ENCODE data around the gene DNAAF5.
"Not testable (repeated sequence)": the region's sequence is repeated elsewhere in the genome, so short reads cannot be mapped to it uniquely, and the experiment has no call there.

DNAAF5 gene

DNA sequence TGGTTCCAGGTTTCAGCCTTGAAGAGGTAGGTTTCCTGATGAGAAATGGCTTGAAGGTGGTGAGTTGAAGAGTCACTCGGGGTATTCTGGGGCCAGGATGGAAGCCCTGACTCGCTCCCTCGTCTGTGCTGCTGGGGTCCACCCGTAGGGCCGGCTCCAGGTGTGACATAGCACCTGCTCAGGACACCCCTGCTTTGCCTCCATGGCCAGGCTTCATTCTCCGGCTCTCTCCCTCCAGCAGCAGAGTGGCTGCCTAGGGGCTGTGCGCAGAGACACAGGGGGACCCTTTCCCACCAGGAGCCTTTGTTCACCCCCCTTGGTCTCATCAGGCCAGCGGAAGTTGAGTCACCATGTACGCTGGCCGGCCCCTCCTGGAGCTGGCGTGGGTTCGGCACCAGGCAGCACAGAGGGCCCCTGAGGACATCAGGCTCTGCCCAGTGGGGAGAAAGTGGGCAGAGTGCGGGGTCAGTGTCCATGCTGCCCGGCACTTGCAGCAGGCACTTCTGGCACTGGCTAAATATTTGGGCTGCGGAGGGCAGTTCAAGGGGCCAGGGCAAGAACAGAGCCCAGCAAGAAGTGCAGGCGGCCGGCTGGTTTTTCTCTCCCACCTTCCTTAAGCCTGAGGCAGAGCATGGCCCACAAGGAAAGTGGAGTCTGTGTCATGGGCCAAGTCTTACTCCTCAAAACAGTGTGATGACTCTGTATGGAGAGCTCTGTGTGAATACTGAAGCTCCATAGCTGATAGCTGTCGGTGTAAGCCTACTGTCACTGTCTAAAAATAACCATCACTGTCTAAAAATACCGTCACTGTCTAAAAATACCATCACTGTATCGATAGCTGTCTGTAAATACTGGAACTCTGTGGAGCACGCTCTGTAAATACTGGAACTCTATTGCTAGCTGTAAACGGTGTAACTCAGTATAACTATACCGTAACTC, 4.3 kb downstream of the DNAAF5 start:
- DNase-seq (ENCODE audit: low spot score), result no peak

DNA sequence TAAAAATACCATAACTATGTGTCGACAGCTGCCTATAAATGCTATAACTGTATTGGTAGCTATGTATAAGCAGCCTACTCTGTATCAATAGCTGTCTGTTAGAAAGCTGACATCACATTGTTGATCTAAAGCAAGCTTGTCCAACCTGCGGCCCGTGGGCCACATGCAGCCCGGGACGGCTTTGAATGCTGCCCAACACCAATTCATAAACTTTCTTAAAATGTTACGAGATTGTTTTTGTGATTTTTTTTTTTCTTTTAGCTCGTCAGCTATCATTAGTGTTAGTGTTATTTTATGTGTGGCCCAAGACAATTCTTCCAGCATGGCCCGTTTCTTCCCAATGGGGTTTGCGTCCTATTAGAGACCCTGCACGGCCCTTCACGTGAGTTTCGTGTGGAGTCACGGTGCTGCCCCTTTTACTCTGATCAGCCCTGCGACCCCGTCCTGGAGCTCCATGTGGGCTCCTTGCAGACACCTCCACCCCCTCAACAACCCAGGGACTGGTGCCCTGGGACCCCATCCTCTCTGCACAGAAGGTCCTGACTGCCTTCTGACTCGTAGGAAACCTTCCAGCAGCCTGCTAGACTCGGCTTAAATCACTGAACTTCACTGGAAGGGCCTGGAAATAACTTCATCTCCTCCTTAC, 5.1 kb downstream of the DNAAF5 start:
- no peak for DNase-seq (ENCODE audit: low spot score)

DNA sequence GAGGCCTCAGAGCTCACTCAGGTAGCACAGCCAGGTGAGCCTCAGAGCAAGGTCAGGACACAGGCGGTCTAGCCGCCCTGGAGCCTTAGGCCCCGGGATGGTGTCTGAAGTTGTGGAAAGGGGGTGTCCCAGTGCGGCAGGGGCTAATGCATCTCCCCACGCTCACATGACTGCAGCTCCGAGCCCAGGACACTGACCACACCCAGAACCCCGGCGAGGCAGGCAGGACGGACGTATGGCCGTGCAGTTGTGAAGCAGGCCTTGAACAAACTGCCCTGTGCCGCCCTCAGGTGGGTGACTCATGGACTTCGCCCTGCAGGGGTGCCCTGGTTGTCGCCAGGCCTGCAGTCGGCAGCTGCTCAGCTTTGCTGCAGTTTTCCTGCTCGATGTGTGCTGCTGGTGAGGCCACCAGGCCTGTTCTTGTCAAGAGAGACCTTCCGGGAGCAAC, 5.6 kb downstream of the DNAAF5 start:
- no peak for DNase-seq (ENCODE audit: low spot score)

DNA sequence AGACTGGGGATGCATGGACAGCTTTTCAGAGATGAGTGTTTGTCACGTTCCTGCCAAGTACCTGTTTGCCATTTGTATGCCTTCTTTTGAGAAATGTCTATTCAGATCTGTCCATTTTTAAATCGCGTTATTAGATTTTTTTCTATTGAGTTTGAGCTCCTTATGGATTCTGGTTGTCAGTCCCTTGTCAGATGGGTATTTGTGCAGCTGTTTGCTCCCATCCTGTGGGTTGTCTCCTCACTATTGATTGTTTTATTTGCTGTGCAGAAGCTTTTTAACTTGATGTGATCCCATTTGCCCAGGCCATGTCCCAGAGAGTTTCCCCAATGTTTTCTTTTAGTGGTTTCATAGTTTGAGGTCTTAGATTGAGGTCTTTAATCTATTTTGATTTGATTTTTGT, 6.1 kb downstream of the DNAAF5 start:
- DNase-seq (ENCODE audit: low spot score), result no peak

DNA sequence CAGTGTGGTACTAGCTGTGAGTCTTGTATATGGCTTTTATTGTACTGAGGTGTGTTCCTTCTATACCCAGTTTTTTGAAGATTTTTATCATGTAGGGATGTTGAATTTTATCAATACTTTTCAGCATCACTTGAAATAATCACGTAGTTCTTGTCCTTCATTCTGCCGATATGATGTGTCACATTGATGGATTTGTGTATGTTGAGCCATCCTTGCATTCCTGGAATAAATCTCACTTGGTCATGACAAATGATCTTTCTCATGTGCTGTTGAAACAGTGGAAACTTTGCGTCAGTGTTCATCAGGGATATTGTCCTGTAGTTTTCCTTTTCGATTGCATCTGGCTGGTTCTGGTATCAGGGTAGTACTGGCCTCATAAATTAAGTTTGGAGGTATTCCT, 7.7 kb downstream of the DNAAF5 start:
- DNase-seq (ENCODE audit: low spot score), result no peak

DNA sequence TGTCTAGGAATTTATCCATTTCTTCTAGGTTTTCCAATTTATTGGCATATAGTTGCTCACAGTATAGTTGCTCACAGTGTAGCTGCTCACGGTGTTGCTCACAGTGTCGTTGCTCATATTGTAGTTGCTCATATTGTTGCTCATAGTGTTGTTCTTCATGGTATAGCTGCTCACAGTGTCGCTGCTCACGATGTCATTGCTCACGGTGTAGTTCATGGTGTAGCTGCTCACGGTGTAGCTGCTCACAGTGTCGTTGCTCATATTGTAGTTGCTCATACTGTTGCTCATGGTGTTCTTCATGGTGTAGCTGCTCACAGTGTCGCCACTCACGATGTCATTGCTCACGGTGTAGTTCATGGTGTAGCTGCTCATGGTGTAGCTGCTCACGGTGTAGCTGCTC, 8.3 kb downstream of the DNAAF5 start:
- no peak for DNase-seq (ENCODE audit: low spot score)

DNA sequence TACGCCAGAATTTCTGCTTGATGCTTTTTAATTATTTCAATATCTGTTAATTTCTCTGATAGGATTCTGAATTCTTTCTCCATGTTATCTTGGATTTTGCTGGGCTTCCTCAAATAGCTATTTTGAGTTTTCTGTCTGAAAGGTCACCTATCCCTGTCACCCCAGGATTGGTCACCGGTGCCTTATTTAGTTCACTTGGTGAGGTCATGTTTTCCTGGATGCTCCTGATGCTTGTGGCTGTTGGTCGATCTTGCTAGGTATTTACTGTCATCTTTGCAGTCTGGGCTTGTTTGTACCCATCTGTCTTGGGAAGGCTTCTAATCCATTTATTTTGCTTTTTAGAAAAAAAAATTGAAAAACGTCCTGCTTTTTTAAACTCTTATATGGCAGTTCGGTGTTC, 11.7 kb downstream of the DNAAF5 start:
- DNase-seq (ENCODE audit: low spot score), result no peak

DNA sequence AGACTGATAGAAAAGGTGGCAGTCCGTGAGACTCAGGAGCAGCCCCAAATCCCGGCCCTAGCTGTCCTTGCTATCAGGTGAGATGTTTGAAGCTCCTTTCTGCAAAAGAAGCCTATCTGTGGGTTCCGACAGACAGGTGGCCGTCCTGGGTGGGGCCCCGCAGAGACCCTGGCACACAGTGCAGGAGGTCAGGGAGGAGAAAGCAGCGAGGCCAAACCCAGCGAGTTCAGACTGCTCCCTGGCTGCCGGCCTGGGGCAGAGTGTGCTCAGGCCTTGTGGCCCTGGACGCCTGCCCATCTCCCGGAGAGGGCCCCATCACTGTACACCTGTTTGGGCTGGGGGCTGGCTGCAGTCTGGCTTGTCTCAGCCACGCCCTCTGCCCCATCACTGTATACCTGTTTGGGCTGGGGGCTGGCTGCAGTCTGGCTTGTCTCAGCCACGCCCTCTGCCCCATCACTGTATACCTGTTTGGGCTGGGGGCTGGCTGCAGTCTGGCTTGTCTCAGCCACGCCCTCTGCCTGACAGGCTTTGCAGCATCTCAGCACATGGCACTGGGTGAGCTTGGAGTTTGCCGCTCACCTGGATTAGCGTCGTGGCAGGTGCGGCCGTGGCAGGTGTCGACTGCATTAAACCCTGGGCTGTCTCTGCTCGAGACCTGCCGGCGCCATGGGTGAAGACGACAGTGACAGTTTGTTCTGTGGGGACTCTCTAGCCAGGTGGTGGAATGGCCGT, 12.4 kb downstream of the DNAAF5 start:
- DNase-seq (ENCODE audit: low spot score), result no peak

DNA sequence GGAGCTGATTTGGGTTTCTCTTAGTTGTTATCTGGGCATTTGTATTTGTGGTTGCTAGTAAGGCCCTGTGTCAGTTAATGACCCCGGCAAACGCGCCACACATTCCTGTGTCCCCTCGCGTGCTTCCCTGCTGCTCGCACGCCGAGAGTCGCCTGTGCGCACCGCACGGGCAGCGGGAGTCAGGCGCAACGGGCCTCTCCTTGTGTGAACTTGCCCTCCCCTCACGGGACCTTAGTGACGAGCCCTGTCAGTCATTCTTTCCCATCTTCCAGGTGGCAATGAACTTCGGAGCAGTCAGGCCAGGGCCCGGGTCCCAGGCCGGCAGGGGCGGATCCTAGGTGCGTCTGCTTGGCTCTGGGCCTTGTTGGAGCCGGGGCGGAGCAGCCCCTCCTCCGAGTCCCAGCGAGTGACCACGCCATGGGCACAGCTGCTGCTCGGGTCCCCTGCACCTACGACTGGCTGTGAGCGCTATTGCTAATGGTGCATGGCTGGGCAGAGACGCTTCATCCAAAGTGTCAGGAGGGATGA, 13.0 kb downstream of the DNAAF5 start:
- DNase-seq (ENCODE audit: low spot score), result no peak

DNA sequence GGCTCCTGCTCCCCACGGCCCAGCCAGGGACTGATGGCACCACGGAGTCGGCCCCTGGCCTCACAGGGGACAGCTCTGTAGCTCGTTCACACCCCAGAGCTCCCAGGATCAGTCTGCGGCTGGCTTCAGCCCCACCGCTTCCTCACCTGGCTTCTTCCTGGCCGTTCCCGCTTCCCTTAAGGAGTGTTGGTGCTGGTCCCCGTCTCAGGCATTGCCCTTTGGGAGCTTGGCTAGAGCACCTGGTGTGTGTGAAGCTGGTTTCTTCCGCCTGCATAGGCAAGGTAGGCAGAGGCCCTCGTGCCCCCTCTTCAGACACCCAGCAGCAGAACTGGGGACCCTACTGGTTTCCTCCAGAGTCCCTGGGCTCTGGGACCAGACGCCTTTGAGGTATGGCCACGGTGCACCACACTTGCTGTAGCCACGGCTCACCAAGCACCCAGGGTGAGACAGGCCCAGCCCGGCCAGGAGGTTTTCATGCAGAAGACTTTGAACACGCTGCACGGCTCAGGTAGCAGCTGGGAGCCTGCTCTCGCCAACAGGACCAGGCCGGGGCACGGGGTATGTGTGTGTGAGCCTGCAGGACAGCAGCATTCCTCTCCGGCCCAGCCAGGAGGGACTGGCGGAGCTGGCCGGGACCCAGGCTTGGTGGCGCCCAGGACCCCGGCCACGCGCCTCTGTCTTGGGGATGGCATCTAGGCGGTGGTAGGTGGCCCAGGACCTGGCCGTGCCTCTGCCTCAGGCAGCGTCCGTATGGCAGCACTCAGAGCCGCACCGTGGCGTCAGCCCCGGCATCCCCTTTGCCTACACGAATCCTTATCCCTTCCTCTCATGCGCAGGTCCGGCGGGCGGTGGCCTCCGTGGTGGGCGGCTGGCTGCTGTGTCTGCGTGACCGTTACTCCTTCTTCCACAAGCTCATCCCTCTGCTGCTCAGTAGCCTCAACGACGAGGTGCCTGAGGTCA, 13.8 kb downstream of the DNAAF5 start:
- no peak for DNase-seq (ENCODE audit: low spot score)

DNA sequence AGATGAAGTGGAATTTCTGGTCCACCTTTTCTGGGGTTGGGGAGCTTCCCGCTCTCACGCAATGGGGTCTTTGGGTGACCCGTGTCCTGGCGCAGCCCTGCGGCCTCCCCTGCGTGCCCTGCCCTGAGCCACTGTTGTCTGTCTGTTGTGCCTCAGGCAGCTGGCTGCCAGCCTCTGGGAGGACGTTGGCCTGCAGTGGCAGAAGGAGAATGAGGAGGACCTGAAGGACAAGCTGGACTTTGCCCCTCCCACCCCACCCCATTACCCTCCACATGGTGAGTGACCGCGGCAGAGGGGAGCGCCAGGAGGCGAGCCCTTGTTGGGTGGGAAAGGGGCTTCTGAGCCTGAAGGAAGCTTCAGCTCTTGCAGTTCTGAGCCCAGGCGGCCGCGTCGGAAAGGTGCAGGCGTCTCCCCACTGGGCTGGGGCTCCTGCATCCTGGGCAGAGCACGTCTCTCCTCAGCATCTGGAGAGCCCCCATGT, 14.7 kb downstream of the DNAAF5 start:
- DNase-seq (ENCODE audit: low spot score), result no peak

DNA sequence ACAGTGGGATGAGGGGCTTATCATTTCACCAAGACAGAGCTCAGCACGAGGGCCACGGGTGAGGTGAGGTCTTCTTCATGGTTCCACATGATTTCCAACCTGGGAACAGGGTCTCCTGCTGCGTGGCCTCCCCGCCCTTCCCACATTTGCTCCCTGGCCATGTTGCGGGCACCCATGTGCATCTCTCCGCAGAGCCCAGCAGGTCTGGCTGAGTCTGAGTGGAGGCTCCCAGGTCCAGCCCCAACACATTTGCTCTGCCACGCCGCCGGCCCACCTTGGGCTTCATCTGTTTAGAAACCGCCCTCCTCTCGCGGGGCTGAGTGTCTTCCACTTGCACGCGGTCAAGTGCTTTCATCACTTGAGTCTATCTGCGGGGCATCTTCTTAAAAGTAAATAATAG, 15.4 kb downstream of the DNAAF5 start:
- DNase-seq (ENCODE audit: low spot score), result no peak

DNA sequence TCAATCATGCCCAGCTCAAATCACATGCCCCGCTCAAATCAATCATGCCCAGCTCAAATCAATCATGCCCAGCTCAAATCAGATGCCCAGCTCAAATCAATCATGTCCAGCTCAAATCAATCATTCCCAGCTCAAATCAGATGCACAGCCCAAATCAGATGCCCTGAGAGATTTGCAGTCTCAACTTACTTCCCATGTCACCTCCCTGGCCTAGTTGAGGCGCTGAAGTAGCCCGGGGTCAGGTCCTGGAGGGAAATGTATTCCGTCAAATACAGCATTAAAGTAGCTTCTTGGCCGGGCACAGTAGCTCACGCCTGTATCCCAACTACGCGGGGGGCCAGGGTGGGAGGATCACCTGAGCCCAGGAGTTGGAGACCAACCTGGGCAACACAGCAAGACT, 16.3 kb downstream of the DNAAF5 start:
- DNase-seq (ENCODE audit: low spot score), result no peak

DNA sequence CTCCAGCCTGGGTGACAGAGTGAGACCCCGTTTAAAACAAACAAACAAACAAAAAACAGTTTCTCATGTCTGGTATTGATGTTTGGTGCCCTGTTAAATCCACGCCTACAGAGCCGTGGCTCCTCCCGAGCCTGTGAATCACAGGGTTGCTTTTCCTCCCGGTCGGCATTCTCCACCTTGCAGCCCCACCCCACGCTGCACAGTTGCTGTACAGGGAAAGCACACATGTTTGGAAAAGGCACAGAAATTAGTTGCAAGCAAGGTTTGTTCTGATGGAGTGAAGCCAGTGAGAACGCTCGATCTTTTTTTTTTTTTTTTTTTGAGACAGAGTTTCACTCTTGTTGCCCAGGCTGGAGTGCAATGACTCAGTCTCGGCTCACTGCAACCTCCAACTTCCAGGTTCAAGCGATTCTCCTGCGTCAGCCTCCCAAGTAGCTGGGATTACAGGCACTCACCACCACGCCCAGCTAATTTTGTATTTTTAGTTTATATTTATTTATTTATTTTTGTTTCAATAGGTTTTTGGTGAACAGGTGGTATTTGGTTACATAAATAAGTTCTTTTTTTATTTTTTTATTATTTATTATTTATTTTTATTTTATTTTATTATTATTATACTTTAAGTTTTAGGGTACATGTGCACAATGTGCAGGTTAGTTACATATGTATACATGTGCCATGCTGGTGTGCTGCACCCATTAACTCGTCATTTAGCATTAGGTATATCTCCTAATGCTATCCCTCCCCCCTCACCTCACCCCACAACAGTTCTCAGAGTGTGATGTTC, 17.0 kb downstream of the DNAAF5 start:
- DNase-seq (ENCODE audit: low spot score), result not testable (repeated sequence)

DNA sequence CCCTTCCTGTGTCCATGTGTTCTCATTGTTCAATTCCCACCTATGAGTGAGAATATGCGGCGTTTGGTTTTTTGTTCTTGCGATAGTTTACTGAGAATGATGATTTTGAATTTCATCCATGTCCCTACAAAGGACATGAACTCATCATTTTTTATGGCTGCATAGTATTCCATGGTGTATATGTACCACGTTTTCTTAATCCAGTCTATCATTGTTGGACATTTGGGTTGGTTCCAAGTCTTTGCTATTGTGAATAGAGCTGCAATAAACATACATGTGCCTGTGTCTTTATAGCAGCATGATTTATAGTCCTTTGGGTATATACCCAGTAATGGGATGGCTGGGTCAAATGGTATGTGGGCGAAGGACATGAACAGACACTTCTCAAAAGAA, 17.6 kb downstream of the DNAAF5 start:
- DNase-seq (ENCODE audit: low spot score), result not testable (repeated sequence)

DNA sequence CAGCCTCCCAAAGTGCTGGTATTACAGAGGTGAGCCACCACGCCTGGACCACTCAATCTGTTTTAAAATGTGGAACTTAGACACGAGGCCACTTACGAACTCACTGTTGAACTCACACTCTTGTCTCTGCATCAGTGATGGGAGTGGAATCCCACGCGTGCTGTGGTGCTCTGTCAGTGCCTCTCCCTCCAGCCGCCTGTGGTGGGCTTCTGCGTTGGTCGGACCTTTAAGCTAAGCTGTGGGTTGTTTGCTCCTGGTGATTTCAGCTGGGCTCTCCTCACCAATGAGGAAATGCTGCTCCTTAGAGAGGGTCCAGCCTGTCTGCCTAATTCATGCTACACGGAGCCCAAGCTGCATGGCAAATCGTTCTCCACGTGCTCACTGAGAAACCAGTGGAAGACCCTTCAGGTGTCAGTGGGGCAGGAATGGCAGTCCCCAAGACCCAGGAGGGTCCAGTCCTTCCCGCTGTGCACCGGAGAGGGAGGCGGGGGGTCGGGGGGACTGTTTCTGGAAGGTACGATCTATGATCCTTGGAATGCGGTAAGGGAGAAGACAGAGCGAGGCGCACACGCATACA, 18.4 kb downstream of the DNAAF5 start:
- no peak for DNase-seq (ENCODE audit: low spot score)

DNA sequence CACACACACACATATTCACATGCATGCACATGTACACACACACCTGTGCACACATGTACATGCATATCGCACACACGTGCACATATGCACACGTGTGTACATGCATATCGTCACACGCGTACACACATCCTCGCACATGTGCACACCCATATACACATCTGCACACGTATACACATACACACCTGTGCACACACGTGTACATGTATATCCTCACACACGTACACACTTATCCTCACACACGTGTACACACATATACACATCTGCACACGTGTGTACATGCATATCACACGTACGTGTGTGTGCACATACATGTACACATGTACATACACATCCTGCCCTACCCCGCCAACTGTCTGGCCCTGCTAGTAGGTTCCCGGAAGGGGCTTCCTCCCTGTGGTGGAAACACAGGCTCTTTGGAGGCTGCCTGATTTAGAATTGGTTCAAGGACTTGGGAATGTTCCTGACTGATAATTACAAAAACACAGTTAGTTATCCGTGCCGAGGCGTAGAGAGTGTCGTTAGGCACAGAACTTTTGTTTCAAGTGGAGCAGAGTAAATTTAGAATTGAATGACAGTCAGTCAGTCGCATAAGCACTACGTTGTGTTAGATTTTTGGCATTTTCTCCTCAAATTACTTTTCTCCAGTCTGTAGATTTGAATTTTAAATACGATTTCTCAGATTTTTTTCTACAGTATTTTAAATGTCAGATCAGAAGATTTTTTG, 19.1 kb downstream of the DNAAF5 start:
- no peak for DNase-seq (ENCODE audit: low spot score)

DNA sequence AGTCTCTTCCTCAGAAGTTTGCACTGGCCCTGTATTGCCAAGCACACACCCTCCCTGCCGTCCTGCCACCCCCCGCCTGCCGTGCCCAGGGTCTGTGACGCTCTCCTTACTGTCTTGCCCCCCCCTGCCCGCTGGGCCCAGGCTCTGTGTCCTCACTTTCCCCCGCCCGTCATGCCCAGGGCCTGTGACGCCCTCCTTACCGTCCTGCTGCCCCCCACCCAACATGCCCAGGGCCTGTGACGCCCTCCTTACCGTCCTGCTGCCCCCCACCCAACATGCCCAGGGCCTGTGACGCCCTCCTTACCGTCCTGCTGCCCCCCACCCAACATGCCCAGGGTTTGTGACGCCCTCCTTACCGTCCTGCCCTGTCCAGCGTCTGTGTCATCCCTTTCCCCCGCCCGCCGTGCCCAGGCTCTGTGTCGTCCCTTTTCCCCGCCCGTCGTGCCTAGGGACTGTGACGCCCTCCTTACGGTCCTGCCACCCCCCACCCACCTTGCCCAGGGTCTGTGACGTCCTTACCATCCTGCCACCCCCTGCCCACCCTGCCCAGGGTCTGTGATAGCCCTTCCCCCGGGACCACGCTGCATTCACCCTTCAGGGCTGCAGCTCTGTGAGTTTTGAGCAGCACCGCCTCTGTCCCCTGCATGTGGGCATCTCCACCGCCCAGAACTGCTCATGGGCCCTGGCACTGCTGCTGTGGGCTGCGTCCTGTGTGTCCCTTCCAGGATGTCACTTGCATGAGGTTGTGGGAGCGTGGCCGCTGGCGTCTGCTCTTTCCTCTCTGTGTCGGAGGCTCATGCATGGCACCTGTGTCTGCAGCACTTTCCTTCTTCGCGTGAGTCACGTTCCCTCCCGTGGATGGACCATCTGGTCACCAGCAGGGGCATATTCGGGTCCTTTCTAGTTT, 19.9 kb downstream of the DNAAF5 start:
- DNase-seq (ENCODE audit: low spot score), result no peak
